Aorta (tissue), 5 donors: ENCODE measurements around the gene NOP14. TPM values are rescaled to one million over a fixed set of nuclear protein-coding genes. Genes with fewer than 3 reads are reported as not detected.
A peak's percentile ranks its signal among the peaks of the same experiment; 100 is the strongest.
"Not testable (repeated sequence)": the region's sequence is repeated elsewhere in the genome, so short reads cannot be mapped to it uniquely, and the experiment has no call there.

Source experiments
- ATAC-seq: fragments of 200-7000 bp; cut with Tn5 transposase; one replicate; pipeline ENCODE4 v1.9.1; 2022; ENCODE audit warnings: moderate library complexity; ENCODE audit not compliant: low FRiP score
- DNase-seq, 2 donors: peaks; one replicate each; pipeline ENCODE4 v3.0.0-alpha.2; 2020
- H3K27ac ChIP-seq, 2 donors: one replicate each; pipeline ENCODE4 v1.5.1; 2013; ENCODE audit warnings: low read length in 2 of 2, mild to moderate bottlenecking in 2 of 2, moderate library complexity in 2 of 2, control low read depth in 1 of 2, inconsistent platforms in 1 of 2, low read depth in 1 of 2
- H3K27me3 ChIP-seq, 2 donors: one replicate each; pipeline ENCODE4 v1.6.1; 2013; ENCODE audit warnings: control low read depth in 1 of 2, low read length in 1 of 2, mild to moderate bottlenecking in 1 of 2, moderate library complexity in 1 of 2; ENCODE audit not compliant: insufficient read depth in 2 of 2, control insufficient read depth in 1 of 2
- H3K36me3 ChIP-seq, 2 donors: one replicate each; pipeline ENCODE4 v1.6.1; 2013; ENCODE audit warnings: control low read depth in 1 of 2, low read length in 1 of 2, mild to moderate bottlenecking in 1 of 2; ENCODE audit not compliant: insufficient read depth in 2 of 2, control insufficient read depth in 1 of 2
- H3K4me1 ChIP-seq, 2 donors: one replicate each; pipeline ENCODE4 v1.6.1; 2013; ENCODE audit warnings: low read length in 2 of 2, control low read depth in 1 of 2, mild to moderate bottlenecking in 1 of 2, moderate library complexity in 1 of 2; ENCODE audit not compliant: insufficient read depth in 2 of 2, control insufficient read depth in 1 of 2
- H3K4me3 ChIP-seq, 2 donors: one replicate each; pipeline ENCODE4 v1.5.1; 2013; ENCODE audit warnings: low read length in 2 of 2, control low read depth in 1 of 2, mild to moderate bottlenecking in 1 of 2
- H3K9me3 ChIP-seq: one replicate; pipeline ENCODE4 v1.6.1; 2013; ENCODE audit warnings: mild to moderate bottlenecking, low read length; ENCODE audit not compliant: control insufficient read depth
- WGBS, 2 donors: extraction: QIAGEN DNeasy Blood & Tissue Kit; methylation state at CpG; one replicate each; pipeline ENCODE4 v1.1.7; 2013; 5-methylcytosine and 5-hydroxymethylcytosine counted together
- intact Hi-C, 2 donors: fragments of 100-400 bp; cut with DNase I; formaldehyde crosslinking; loops; one replicate each; pipeline versions ENCODE4 v1.14.2 to v1.15.0; 2022
- polyA plus RNA-seq, 2 donors: library from polyadenylated mRNA; stranded (reverse); fragments of 200-250 nt; gene quantifications; one replicate each; pipeline ENCODE4 v1.2.3, GENCODE V29; 2013
- total RNA-seq, 2 donors: library from RNA; stranded (reverse); fragmentation: NEBNext Ultra II Directional; extraction: Animal tissue kit (Norgen Biotek cat#: 25700); gene quantifications; one replicate each; pipeline ENCODE4 v1.2.1, GENCODE V29; 2021
- donor health status: healthy with polysubstance abuse.
- donor health status: Bipolar disorder and iron deficiency.
- donor health status: DM: no; HTN: no; CAD: no.
- donor health status: DM: no; HTN: no; CAD: no.
- donor health status: DM: yes; HTN: yes; CAD: no.

Gene NOP14
- total and polyA plus RNA-seq, 4 donors: 8.0 to 15.5 (median 11.8) TPM

DNA sequence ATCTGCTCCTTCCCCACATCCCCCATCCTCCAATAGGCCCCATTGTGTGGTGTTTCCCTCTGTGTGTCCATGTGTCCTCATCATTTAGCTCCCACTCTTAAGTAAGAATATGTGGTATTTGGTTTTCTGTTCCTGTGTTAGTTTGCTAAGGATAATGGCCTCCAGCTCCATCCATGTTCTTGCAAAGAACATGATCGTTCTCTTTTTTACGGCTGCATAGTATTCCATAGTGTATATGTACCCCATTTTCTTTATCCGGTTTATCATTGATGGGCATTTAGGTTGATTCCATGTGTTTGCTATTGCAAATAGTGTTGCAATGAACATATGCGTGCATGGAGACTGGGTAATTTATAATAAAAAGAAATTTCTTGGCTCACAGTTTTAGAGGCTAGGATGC lies 31.7 kb upstream of the NOP14 start:
- 98 to 100% methylated on average over 4 of the region's 4 CpGs for WGBS, 2 donors

DNA sequence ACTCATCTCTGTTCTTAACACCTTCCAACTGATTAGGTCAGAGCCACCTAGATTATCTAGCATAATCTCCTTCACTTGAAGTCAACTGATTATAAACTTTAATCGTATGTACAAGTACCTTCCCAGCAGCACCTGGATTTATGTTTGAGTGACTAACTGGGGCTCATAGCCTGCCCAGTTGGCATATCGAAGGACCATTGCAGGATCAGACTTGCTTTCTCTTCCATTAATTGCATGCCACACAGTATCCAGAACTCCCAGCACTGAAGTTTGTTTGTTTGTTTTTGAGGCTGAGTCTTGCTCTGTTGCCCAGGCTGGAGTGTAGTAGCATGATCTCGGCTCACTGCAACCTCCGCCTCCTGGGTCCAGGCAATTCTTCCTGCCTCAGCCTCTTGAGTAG lies 28.0 kb upstream of the NOP14 start:
- no peaks in the 10 kb centered on the region for H3K4me1 ChIP-seq
- 94 to 96% methylated on average over 4 of the region's 4 CpGs for WGBS, 2 donors
- intact Hi-C loops: no loop called here
- H3K27ac ChIP-seq: no peak overlapping the region
- H3K27me3 ChIP-seq: no peaks in the 10 kb centered on the region
- ATAC-seq (no peak), DNase-seq (no peak)
- no peaks in the 10 kb centered on the region for H3K36me3 ChIP-seq
- H3K9me3 ChIP-seq: no peaks in the 10 kb centered on the region
- no peak overlapping the region for H3K4me3 ChIP-seq

More for the DNA sequence above, 31.7 kb upstream of the NOP14 start:
- Histone ChIP-seq H3K36me3 (no peaks in the 10 kb centered on the region), H3K4me1 (no peaks in the 10 kb centered on the region), H3K27ac (no peak overlapping the region), H3K27me3 (no peaks in the 10 kb centered on the region), H3K4me3 (no peak overlapping the region), H3K9me3 (no peaks in the 10 kb centered on the region)
- intact Hi-C loops: no loop called here
- no peak for DNase-seq
- ATAC-seq: no peak

DNA sequence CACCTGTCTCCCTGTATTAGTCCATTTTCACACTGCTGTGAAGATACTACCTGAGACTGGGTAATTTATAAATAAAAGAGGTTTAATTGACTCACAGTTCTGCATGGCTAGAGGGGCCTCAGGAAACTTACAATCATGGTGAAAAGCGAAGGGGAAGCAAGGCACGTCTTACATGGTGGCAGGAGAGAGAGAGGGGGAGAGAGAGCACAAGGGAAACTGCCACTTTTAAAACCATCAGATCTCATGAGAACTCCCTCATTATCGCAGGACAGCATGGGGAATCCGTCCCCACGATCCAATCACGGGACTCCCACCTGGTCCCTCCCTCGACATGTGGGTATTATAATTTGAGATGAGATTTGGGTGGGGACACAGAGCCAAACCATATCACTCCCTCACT lies 20.5 kb upstream of the NOP14 start:
- WGBS, 2 donors: 87 to 89% methylated on average over 7 of the region's 7 CpGs
- H3K36me3 ChIP-seq, H3K9me3 ChIP-seq, DNase-seq, ATAC-seq, H3K27me3 ChIP-seq, H3K4me1 ChIP-seq, intact Hi-C loops, H3K27ac ChIP-seq, H3K4me3 ChIP-seq: not testable (repeated sequence)

DNA sequence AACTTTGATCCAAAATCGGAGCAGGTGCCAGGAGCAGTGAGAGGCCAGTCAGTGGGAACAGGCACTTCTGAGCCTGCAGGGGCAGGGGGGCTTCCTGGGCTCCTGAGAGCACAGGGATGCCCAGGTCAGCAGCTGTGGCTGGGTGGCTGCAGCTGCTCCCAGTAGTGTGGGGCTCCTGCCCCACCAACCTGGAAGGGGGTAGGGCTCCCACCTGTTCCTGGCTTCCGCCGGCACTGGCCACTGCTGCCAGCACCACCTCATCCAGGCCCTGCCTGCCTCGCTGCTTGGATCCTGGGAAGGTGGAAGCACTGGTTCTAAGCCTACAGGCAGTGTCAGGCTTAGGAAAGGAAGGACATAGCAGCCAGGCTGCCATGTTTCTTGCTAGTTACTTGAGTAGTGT lies 18.8 kb upstream of the NOP14 start:
- H3K4me1 ChIP-seq: no peaks in the 10 kb centered on the region
- intact Hi-C loops: no loop called here
- H3K27me3 ChIP-seq: no peaks in the 10 kb centered on the region
- no peaks in the 10 kb centered on the region for H3K9me3 ChIP-seq
- no peak overlapping the region for H3K4me3 ChIP-seq
- WGBS, 2 donors: 86 to 93% methylated on average over 4 of the region's 4 CpGs
- peak; percentile 22 for ATAC-seq
- no peaks in the 10 kb centered on the region for H3K36me3 ChIP-seq
- H3K27ac ChIP-seq: no peak overlapping the region
- no peak for DNase-seq

DNA sequence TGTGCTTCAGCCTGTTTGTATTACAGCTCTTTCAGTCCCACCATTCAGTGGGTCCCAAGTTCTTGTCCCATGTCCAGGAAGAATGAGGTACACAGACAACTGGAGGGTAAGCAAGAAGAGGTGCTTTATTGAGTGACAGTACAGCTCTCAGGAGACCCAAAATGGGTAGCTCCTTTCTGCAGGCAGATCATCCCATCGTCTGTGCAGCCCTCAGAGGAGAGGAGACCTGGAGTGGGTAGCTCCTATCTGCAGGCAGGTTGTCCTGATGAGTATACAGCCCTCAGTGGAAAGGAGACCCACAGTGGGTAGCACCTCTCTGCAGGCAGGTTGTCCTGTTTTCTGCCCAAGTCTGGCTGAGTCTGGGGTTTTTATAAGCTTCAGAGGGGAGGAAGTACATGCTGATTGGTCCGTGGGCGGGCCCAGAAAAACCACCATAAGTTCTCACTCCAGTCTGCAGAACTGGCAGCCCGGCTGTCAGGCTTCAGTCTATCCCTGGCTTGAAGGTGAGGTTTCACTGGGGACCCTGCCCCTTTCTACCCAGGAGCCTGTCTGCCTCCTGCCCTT lies 18.1 kb upstream of the NOP14 start:
- no peak overlapping the region for H3K4me3 ChIP-seq

DNA sequence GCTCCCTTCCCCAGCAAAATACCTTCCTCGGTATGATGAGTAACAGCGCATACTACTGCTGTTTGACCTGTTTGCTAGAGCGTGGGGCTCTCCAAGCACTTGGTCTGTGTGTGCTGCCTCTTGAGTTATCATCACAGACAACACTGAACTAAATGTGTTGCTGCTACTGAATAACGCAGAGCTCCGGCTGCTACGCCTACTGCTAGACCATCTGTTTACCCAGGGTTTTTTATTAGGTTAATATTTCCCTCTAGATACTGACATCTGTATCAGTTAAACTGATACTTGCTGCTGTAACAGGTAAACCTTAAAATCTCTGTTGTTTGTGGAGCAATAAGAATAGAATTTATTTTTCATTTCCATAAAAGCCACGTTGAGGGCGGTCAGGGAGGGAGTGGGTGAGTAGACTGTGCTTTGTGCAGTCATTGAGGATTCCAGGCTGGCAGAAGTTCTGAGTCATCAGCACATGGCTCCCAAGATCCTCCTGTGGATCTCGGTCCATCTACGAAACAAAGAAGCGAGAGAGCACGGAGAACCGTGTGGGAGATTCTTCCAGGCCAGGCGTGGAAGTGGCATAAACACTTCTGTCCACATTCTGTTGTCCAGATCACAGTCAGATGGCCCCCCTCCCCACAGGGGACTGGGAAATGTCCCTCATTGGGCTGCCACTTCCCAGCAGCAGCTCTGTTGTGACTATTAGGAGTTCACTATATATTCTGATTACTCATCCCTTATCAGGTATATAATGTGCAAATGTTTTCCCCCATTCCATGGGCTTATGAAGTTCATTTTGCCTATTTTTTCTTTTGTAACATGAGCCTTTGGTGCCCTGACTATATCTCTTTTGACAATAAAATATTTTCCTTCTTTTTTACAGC lies 14.2 kb upstream of the NOP14 start:
- H3K36me3 ChIP-seq: no peaks in the 10 kb centered on the region
- H3K4me3 ChIP-seq: no peak overlapping the region
- ATAC-seq: no peak
- no peaks in the 10 kb centered on the region for H3K4me1 ChIP-seq
- intact Hi-C loops: no loop called here
- DNase-seq: no peak
- H3K27ac ChIP-seq: no peak overlapping the region
- no peaks in the 10 kb centered on the region for H3K9me3 ChIP-seq
- H3K27me3 ChIP-seq: no peaks in the 10 kb centered on the region
- 88 to 90% methylated on average over 14 of the region's 14 CpGs for WGBS, 2 donors

More for the DNA sequence above, 18.1 kb upstream of the NOP14 start:
- intact Hi-C loops: no loop called here
- 89 to 92% methylated on average over 4 of the region's 4 CpGs for WGBS, 2 donors
- no peaks in the 10 kb centered on the region for H3K27me3 ChIP-seq
- H3K4me1 ChIP-seq: no peaks in the 10 kb centered on the region
- no peak for DNase-seq
- no peak for ATAC-seq
- H3K27ac ChIP-seq: no peak overlapping the region
- no peaks in the 10 kb centered on the region for H3K9me3 ChIP-seq
- H3K36me3 ChIP-seq: no peaks in the 10 kb centered on the region

DNA sequence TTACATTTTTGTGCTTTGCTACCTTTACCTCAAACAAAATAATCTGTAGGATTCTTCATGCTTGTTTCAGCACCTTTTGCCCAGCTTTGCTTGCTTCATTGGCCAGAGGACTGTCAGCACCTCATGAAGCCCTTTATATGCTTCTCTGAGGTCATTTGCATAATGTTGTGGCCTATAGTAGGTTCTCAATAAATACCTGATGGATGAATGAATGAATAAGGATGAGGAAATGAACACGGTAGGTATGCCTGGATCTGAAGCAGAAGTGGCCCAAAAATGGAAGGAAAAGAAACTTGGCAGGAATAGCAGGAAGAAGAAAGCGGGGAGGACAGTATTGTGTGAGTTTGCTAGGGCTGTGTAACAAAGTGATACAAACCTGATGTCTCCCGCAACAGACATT lies 8.1 kb upstream of the NOP14 start:
- Histone ChIP-seq H3K27me3 (no peaks in the 10 kb centered on the region), H3K4me3 (no peak overlapping the region), H3K36me3 (no peaks in the 10 kb centered on the region), H3K27ac (no peak overlapping the region), H3K9me3 (no peaks in the 10 kb centered on the region), H3K4me1 (no peaks in the 10 kb centered on the region)
- no peak for DNase-seq
- WGBS, 2 donors: 91 to 92% methylated on average over 3 of the region's 3 CpGs
- no peak for ATAC-seq
- intact Hi-C loops: no loop called here

DNA sequence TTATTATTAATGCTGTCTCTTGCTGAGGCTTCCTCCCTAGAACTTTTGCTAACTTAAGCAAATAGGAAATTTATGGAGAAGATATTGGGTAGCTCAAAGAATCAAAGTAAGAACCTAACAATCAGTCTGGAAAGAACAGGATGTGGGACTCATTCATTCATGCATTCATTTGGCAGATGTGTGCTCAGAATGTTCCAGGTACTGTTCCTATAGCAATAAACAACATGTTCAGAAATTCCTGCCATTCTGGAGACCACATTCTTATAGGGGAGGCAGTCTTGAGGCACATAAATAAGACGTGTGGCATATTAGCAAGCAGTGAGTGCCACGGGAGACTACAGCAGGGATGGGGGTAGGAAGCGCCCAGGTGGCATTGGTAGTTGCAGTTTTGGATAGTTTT lies 5.2 kb upstream of the NOP14 start:
- Histone ChIP-seq H3K27me3 (no peaks in the 10 kb centered on the region), H3K9me3 (no peaks in the 10 kb centered on the region), H3K36me3 (no peaks in the 10 kb centered on the region), H3K27ac (no peak overlapping the region), H3K4me1 (no peaks in the 10 kb centered on the region), H3K4me3 (no peak overlapping the region)
- 58 to 62% methylated on average over 3 of the region's 3 CpGs for WGBS, 2 donors
- intact Hi-C loops: loop anchor here in 1 of 2 donors (10.0 kb wide), 1 partner anchor 66 kb away; no protein-coding TSS in a partner anchor
- DNase-seq: no peak
- no peak for ATAC-seq

DNA sequence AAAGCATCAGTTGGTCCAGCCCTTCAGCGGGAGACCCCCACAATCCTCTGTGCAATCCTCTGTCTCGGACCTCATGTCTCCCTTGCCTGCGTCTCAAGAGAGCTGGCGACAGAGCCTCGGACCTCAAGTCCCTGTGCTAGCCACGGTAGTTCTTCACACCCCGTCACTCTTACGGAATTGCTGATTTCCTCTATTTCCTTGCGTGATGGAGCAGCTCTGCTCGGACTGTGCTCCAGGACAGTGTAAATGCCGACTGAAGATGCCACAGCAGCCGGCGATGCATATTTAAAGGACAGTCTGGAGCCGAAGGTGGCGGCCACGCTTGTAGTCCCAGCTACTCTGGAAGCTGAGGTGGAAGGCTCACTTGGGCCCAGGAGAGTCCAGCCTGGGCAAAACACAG lies 2.1 kb upstream of the NOP14 start:
- intact Hi-C loops: loop anchor here in 1 of 2 donors (10.0 kb wide), 1 partner anchor 70 kb away; no protein-coding TSS in a partner anchor
- 88 to 89% methylated on average over 16 of the region's 16 CpGs for WGBS, 2 donors
- H3K27me3 ChIP-seq: no peaks in the 10 kb centered on the region
- no peaks in the 10 kb centered on the region for H3K9me3 ChIP-seq
- H3K36me3 ChIP-seq: no peaks in the 10 kb centered on the region
- H3K4me1 ChIP-seq: no peaks in the 10 kb centered on the region
- ATAC-seq: no peak
- no peak for DNase-seq
- no peak overlapping the region for H3K27ac ChIP-seq
- H3K4me3 ChIP-seq: no peak overlapping the region
